HepG2 (cell line): Measurements from ENCODE around the gene KCNQ2. TPM values are rescaled to one million over a fixed set of nuclear protein-coding genes. Genes with fewer than 3 reads are reported as not detected.
A peak's percentile ranks its signal among the peaks of the same experiment; 100 is the strongest.

Experiments
- ARHGAP35 ChIP-seq: sonication (generic); formaldehyde crosslinking; IDR thresholded peaks from 2 replicates; pipeline ENCODE4 v1.9.0; 2022; ENCODE audit warnings: mild to moderate bottlenecking, inconsistent platforms, moderate library complexity, missing genetic modification reagents, borderline replicate concordance
- CENPT ChIP-seq: sonication (generic); formaldehyde crosslinking; IDR thresholded peaks from 2 replicates; pipeline ENCODE4 v1.8.0; 2022; ENCODE audit warnings: low read depth, mild to moderate bottlenecking, moderate library complexity, missing genetic modification reagents
- CHD2 ChIP-seq: IDR thresholded peaks from 2 replicates; pipeline ENCODE4 v1.6.1; 2011; ENCODE audit warnings: low read depth, low read length, improper control_type of control experiment
- CHD4 ChIP-seq: fragments of 200-600 bp; sonication (generic); IDR thresholded peaks from 2 replicates; pipeline ENCODE4 v1.7.0; 2017; ENCODE audit warnings: mild to moderate bottlenecking, low read length, borderline replicate concordance
- ELF4 ChIP-seq: sonication (generic); formaldehyde crosslinking; IDR thresholded peaks from 2 replicates; pipeline ENCODE4 v1.5.0; 2020; ENCODE audit warnings: missing genetic modification reagents, mild to moderate bottlenecking, moderate library complexity, borderline replicate concordance
- GTF3A ChIP-seq: sonication (generic); formaldehyde crosslinking; conservative IDR thresholded peaks from 2 replicates; pipeline ENCODE4 v1.4.0; 2020; ENCODE audit warnings: mild to moderate bottlenecking, missing genetic modification reagents
- MATR3 ChIP-seq: sonication (generic); formaldehyde crosslinking; IDR thresholded peaks from 2 replicates; pipeline ENCODE4 v1.4.0; 2020; ENCODE audit warnings: missing genetic modification reagents
- MYC ChIP-seq: sonication (generic); formaldehyde crosslinking; IDR thresholded peaks from 2 replicates; pipeline ENCODE4 v1.9.0; 2021; ENCODE audit warnings: missing genetic modification reagents, borderline replicate concordance
- PAXIP1 ChIP-seq: sonication (generic); formaldehyde crosslinking; conservative IDR thresholded peaks from 2 replicates; pipeline ENCODE4 v1.4.0; 2020; ENCODE audit warnings: mild to moderate bottlenecking, missing genetic modification reagents, moderate library complexity
- PLSCR1 ChIP-seq: sonication (generic); formaldehyde crosslinking; IDR thresholded peaks from 2 replicates; pipeline ENCODE4 v1.5.0; 2020; ENCODE audit warnings: missing genetic modification reagents, mild to moderate bottlenecking, borderline replicate concordance
- SMAD9 ChIP-seq: sonication (generic); formaldehyde crosslinking; IDR thresholded peaks from 2 replicates; pipeline ENCODE4 v1.5.1; 2020; ENCODE audit warnings: mild to moderate bottlenecking, missing genetic modification reagents
- ZBTB14 ChIP-seq: sonication (generic); formaldehyde crosslinking; IDR thresholded peaks from 2 replicates; pipeline ENCODE4 v1.4.0; 2020; ENCODE audit warnings: missing genetic modification reagents
- ZNF232 ChIP-seq: sonication (generic); formaldehyde crosslinking; IDR thresholded peaks from 2 replicates; pipeline ENCODE4 v1.4.0; 2020; ENCODE audit warnings: missing genetic modification reagents, borderline replicate concordance
- ZNF460 ChIP-seq: sonication (generic); formaldehyde crosslinking; IDR thresholded peaks from 2 replicates; pipeline ENCODE4 v1.5.1; 2020; ENCODE audit warnings: missing genetic modification reagents, mild to moderate bottlenecking, borderline replicate concordance
- ZNF609 ChIP-seq: sonication (generic); formaldehyde crosslinking; IDR thresholded peaks from 2 replicates; pipeline ENCODE4 v1.4.0; 2020; ENCODE audit warnings: mild to moderate bottlenecking, missing genetic modification reagents, borderline replicate concordance
- ZNF737 ChIP-seq: sonication (generic); formaldehyde crosslinking; IDR thresholded peaks from 2 replicates; pipeline ENCODE4 v1.5.0; 2020; ENCODE audit warnings: missing genetic modification reagents, mild to moderate bottlenecking, borderline replicate concordance
- ZNF879 ChIP-seq: sonication (generic); formaldehyde crosslinking; IDR thresholded peaks from 2 replicates; pipeline ENCODE4 v1.8.1; 2023; ENCODE audit warnings: missing genetic modification reagents
- polyA plus RNA-seq, 8 experiments: library from polyadenylated mRNA; depleted of rRNA in 3 of 8; stranded (reverse) in 7 of 8; unstranded in 1 of 8; fragments of >200 nt; fragmentation: Illumina TruSeq in 4 of 8; extraction: Trizol in 4 of 8; gene quantifications; 2 replicates each; pipeline versions ENCODE4 v1.2.1 to v1.2.3, GENCODE V29; 2011 to 2016; ENCODE audit warnings: low read depth in 4 of 8, missing spikeins in 1 of 8, mixed read lengths in 1 of 8; ENCODE audit not compliant: insufficient read depth in 1 of 8
- total RNA-seq, 5 experiments: library from RNA; depleted of rRNA; stranded (reverse); fragments of >200 nt; fragmentation: Illumina TruSeq; extraction: Trizol; gene quantifications; 2 replicates each; pipeline ENCODE4 v1.2.3, GENCODE V29; 2016; ENCODE audit warnings: low read depth in 1 of 5

KCNQ2 gene
- total and polyA plus RNA-seq, 2 of the 13 experiments (the other 11 are each of a cell fraction or from before 2014, with no cell fraction given): not detected

GRCh38 chr20:63376283-63377250, 95.9 kb downstream of the KCNQ2 start (continued):
- TF ChIP-seq ZNF609: no peak; the same call in 1 of the 2 replicates
- no peak for TF ChIP-seq GTF3A (CRISPR knock-in tag)
- TF ChIP-seq ELF4 (CRISPR knock-in tag): no peak
- TF ChIP-seq ZNF460 (CRISPR knock-in tag): no peak
- no peak for TF ChIP-seq ZNF879 (CRISPR knock-in tag)
- TF ChIP-seq PLSCR1 (CRISPR knock-in tag): no peak
- no peak for TF ChIP-seq MYC
- no peak for TF ChIP-seq ZBTB14 (CRISPR knock-in tag)
- no peak for TF ChIP-seq ZNF737 (CRISPR knock-in tag)
- TF ChIP-seq CHD2: no peak
- TF ChIP-seq CENPT (CRISPR knock-in tag): no peak
- TF ChIP-seq CHD4: no peak
- no peak for TF ChIP-seq ZNF232 (CRISPR knock-in tag)
- TF ChIP-seq PAXIP1 (CRISPR knock-in tag): peak; percentile 52; the same call in 1 of the 2 replicates
- TF ChIP-seq MATR3 (CRISPR knock-in tag): no peak
- no peak for TF ChIP-seq SMAD9 (CRISPR knock-in tag)
- no peak for TF ChIP-seq ARHGAP35 (CRISPR knock-in tag)
